GM06990 (cell line): Measurements from ENCODE around the gene FZD10.

Source experiments
- DNase-seq: peaks from one replicate; pipeline ENCODE4 v3.0.0-alpha.2; 2011; ENCODE audit not compliant: insufficient read length; ENCODE audit errors: extremely low read depth
- H3K27me3 ChIP-seq: replicated peaks from 2 replicates; pipeline ENCODE4 v1.6.0; 2011; ENCODE audit warnings: low read length; ENCODE audit not compliant: control insufficient read depth, insufficient read depth
- H3K36me3 ChIP-seq: 2 replicates; pipeline ENCODE4 v1.5.1; 2011; ENCODE audit warnings: low read length; ENCODE audit not compliant: control insufficient read depth, insufficient read depth
- H3K4me3 ChIP-seq: replicated peaks from 2 replicates; pipeline ENCODE4 v1.5.1; 2011; ENCODE audit warnings: low read depth, mild to moderate bottlenecking, control low read depth, low read length
- CTCF ChIP-seq: IDR thresholded peaks from 2 replicates; pipeline ENCODE4 v1.5.1; 2011; ENCODE audit warnings: low read length, control low read depth, mild to moderate bottlenecking, inconsistent platforms; ENCODE audit not compliant: insufficient read depth, poor library complexity, severe bottlenecking

FZD10 gene

GRCh38 chr12:130179191-130179590 is 16.9 kb downstream of the FZD10 start:
- no peak for TF ChIP-seq CTCF
- Histone ChIP-seq H3K36me3 (no peaks in the 10 kb centered on the region), H3K4me3 (no peak overlapping the region), H3K27me3 (no peaks in the 10 kb centered on the region)
- no peak for DNase-seq

GRCh38 chr12:130179621-130180020 is 17.4 kb downstream of the FZD10 start:
- H3K4me3 ChIP-seq, result no peak overlapping the region
- no peaks in the 10 kb centered on the region for H3K36me3 ChIP-seq
- TF ChIP-seq CTCF, result no peak
- no peaks in the 10 kb centered on the region for H3K27me3 ChIP-seq
- no peak for DNase-seq

GRCh38 chr12:130181211-130181610 is 18.9 kb downstream of the FZD10 start:
- no peak for DNase-seq
- Histone ChIP-seq H3K36me3 (no peaks in the 10 kb centered on the region), H3K4me3 (no peak overlapping the region), H3K27me3 (no peaks in the 10 kb centered on the region)
- TF ChIP-seq CTCF, result no peak

DNA sequence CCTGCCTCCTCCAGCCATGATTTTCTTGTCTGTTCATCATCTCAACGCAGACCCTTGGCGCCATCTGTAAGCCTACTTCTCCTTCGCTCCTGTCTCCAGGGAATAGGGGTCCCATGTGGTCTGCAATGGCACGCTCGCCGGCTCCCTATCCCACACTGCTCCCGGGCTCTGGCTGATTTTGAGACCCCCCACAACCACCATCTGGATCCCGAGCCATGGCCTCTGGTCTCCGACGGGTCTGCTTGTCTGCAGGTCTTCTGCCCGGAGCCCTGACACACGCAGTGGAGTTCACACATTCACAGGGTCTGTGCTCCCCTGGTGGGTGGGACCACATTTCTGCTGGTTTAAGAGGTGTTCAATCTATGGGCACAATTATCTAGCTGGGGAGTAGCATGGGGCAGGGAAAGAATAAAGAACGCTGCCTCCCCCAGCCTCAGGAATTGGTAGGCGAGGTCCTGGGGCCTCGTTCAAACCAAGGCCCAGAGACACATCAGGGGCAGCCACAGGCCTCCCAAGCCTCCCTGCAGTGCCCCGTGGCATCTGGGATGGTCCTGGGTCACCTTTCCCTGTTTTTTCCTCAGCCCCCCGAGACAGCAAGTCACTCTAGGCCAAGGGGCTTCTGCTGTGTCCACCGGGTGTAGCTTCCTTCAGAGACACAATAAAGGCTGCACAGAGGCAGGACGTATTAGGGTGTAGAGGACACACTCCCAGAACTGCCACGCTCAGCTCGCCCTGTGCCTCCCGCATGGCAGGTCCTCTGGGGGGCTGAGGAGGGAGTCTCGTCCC is 21.5 kb downstream of the FZD10 start:
- no peak for TF ChIP-seq CTCF

GRCh38 chr12:130184404-130185090 is 22.3 kb downstream of the FZD10 start:
- Histone ChIP-seq H3K4me3 (no peak overlapping the region), H3K36me3 (no peaks in the 10 kb centered on the region), H3K27me3 (no peaks in the 10 kb centered on the region)
- TF ChIP-seq CTCF, result no peak
- DNase-seq, result no peak

More for the DNA sequence above, 21.5 kb downstream of the FZD10 start:
- Histone ChIP-seq H3K4me3 (no peak overlapping the region), H3K36me3 (no peaks in the 10 kb centered on the region), H3K27me3 (no peaks in the 10 kb centered on the region)
- DNase-seq, result no peak
